Stimulated activated CD4-positive, alpha-beta T cell treated with anti-CD3 and anti-CD28 coated beads, Interleukin-1b, Interleukin-23, amount 100 ng/mL, for 24 hours (primary cell): ENCODE measurements around the gene BCAP31.

Experiments
- DNase-seq, 4 experiments: peaks; one replicate each; pipeline ENCODE4 v3.0.0-alpha.2; 2020; ENCODE audit warnings: low read depth in 4 of 4, low spot score in 1 of 4

The BCAP31 gene

DNA sequence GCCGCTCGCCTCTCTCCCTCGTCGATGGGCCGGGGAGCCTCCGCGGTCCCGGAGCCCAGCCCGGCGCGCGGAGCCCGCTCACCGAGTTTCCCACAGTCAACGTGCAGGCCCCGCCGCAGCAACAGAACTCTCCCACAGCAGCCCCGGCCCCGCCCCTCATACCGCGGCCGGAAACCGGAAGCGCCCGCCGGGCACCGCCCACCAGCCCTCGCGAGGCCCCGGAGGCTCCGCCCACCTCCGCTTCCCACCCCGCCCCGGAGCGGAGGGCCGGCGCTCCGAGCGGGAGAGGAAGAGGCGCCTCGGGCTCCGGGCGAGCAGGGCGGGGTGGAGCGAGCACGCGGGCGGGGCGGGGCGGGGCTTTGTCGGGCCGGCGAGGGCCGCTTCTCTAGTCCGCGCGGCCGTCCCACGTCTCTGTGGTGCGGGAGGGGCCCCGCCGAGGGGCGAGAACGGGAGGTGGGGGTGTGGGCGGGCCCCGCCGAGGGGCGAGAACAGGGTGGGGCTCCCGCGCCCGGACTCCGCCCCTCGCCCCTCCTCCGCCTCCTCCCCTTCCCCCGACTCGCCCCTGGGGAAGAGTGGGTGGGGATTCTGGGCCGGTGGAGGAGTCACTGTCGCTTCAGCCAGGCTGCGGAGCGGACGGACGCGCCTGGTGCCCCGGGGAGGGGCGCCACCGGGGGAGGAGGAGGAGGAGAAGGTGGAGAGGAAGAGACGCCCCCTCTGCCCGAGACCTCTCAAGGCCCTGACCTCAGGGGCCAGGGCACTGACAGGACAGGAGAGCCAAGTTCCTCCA is at the start of gene BCAP31, which contains the start of gene ABCD1:
BCAP31 (minus strand) TSS at position 136 of the 787 bp plus-strand sequence. CDS start 1,143 bp downstream, outside the sequence.
ABCD1 (plus strand) TSS at position 605 of the 787 bp plus-strand sequence. CDS start 411 bp downstream, outside the sequence.
- DNase-seq, result peak; percentile 64 to 80 (median 76)

DNA sequence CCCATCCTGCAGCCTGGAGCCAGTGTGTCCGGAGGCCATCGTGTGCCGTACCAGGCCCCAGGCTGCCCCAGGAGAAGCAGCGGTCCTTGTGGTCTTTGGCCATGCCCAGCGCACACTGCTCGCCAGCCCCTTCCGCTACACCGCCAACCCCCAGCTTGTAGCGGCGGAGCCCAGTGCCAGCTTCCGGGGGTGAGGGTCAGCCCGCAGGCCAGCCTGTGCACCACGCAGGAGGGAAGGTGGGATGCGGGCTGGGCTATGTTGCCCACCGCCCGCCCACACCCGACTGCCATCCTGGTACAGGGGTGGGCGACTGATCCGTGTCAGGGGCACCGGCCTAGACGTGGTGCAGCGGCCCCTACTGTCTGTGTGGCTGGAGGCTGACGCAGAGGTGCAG is 49.0 kb upstream of the BCAP31 start:
- no peak for DNase-seq

DNA sequence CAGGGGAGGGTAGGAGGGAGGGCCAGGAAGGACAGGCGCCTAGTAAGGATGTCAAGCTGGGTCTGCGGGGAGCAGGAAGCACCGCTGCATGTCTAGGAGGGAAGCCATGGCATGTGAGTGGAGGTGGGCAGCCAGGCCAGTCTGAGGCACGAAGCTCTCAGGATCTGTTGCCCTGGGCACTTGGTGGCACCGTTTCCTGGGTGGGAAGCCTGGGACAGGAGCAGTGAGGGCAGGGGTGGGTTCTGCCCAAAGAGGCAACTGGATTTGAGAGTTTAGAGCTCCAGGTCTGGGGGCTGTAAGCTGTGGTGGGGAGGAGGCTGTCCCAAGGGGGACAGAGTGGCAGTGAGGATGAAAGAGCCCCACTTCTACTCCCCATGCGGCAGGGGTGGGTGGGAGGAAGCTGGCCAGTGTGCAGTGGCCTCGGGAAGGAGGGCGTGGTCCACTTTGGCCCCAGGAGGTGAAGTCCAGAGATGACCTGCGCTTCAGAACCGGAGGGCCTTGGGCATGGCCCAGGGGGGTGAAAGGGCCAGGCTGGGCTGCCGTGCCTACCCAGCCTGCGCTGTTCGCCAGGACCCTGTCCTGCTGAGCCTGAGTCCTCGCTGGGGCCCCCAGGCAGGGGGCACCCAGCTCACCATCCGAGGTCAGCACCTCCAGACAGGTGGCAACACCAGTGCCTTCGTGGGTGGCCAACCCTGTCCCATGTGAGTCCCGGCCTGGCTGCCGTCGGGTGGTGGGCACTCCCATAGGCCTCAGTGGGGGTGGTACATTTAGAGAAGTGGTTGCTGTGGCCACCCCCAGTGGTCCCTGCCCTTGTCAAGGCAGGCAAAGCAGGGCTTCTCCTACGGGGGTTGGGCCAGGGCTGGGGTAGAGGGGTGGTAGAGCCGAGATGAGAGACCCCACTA is 48.4 kb upstream of the BCAP31 start:
- no peak for DNase-seq

DNA sequence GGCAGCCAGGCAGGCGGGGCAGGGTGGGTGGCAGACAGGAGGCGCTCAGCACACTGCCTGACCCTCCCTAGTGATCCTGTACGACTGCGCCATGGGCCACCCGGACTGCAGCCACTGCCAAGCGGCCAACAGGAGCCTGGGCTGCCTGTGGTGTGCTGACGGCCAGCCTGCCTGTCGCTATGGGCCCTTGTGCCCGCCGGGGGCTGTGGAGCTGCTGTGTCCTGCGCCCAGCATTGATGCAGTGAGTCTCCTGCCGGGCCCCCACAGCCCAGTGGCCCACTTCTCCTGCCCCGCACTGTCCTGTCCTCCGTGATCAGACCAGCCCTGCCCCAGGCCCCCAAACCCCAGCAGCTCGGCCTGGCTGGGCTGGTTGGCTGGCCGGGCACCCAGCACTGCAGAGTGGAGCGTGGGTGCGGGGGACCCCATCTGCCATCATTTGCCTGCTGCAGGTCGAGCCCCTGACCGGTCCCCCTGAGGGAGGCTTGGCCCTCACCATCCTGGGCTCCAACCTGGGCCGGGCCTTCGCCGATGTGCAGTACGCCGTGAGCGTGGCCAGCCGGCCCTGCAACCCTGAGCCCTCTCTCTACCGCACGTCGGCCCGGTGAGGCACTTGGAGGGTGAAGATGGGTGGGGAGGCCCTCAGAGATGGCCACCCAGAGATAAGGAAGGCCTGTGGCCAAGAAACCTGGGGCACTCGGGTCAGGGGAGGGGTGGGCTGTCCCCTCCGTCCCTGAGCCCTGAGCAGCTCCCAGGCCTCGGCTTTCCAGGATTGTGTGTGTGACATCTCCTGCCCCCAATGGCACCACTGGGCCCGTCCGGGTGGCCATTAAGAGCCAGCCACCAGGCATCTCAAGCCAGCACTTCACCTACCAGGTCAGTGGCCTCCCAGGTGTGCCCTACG is 47.5 kb upstream of the BCAP31 start:
- DNase-seq, result no peak

DNA sequence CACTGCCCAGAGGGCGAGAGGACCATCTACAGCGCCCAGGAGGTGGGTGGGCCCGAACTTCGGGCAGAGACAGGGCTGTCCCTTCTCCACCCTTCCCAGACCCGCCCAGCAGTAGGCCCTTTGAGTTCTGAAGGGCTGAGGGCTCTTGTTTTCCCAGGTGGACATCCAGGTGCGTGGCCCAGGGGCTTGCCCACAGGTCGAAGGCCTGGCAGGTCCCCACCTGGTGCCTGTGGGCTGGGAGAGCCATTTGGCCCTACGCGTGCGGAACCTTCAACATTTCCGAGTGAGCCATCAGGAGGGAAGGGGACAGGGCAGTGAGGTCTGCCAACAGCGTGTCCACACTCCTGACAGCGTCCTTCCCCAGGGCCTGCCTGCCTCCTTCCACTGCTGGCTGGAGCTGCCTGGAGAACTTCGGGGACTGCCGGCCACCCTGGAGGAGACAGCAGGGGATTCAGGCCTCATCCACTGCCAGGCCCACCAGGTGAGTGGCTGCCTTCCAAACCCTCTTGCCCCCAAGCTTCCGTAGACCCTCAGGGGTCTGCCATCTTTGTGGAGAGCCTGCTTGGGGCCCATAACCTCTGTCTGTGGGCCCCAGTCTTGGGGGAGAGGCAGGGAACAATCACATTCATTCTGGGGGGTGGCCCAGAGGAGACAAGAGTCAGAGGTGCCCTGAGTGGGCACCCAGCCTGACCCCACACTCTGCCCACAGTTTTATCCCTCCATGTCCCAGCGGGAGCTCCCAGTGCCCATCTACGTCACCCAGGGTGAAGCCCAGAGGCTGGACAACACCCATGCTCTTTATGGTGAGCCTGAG is 46.6 kb upstream of the BCAP31 start:
- no peak for DNase-seq

DNA sequence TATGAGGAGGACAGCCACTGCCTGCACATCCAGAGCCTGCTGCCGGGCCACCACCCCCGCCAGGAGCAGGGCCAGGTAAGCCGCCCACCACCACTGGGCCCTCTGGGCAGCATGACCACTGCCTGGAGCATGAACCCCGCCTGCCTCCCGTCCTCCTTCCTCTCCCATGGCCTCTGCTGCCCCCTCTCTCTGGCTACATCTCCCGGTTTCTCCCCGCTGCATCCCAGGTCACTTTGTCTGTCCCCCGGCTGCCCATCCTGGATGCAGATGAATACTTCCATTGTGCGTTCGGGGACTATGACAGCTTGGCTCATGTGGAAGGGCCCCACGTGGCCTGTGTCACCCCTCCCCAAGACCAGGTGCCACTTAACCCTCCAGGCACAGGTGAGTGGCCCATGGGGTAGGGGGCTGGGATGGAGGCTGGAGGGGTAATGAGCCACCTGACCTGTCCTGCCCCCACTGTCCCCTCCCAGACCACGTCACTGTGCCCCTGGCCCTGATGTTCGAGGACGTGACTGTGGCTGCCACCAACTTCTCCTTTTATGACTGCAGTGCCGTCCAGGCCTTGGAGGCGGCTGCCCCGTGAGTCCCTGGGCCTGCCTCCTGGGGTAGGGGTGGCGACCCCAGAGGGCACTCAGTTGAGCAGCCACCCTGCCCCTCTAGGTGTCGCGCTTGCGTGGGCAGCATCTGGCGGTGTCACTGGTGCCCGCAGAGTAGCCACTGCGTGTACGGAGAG is 45.8 kb upstream of the BCAP31 start:
- no peak for DNase-seq

DNA sequence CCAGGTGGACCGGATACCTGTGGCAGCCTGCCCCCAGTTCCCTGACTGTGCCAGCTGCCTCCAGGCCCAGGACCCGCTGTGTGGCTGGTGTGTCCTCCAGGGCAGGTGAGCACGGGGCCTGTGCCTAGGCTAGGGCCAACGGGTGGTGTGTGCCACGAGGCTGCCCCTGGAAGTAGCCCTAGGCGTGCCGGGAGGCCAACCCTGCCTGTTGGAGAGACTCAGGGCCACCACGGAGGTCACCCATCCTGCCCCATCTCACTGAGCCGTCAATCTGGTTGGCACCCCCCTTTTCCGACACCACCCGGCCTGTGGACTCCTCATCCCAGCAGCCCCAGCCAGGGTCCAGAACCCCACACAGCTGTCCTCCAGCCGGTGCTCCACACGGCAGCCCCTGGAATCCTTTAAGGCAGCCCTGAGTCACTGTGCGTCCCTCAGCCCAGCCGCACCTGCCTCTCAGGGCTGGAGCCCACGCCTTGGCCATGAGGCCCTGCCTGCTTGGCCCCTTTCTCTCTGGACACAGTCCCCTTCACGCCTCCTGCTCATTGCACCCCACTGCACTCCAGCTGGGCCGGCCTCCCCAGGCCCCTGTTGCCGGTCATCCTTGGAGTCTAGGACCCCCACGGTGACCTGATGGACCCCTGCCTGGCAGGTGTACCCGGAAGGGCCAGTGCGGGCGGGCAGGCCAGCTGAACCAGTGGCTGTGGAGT is 45.1 kb upstream of the BCAP31 start:
- DNase-seq, result no peak

DNA sequence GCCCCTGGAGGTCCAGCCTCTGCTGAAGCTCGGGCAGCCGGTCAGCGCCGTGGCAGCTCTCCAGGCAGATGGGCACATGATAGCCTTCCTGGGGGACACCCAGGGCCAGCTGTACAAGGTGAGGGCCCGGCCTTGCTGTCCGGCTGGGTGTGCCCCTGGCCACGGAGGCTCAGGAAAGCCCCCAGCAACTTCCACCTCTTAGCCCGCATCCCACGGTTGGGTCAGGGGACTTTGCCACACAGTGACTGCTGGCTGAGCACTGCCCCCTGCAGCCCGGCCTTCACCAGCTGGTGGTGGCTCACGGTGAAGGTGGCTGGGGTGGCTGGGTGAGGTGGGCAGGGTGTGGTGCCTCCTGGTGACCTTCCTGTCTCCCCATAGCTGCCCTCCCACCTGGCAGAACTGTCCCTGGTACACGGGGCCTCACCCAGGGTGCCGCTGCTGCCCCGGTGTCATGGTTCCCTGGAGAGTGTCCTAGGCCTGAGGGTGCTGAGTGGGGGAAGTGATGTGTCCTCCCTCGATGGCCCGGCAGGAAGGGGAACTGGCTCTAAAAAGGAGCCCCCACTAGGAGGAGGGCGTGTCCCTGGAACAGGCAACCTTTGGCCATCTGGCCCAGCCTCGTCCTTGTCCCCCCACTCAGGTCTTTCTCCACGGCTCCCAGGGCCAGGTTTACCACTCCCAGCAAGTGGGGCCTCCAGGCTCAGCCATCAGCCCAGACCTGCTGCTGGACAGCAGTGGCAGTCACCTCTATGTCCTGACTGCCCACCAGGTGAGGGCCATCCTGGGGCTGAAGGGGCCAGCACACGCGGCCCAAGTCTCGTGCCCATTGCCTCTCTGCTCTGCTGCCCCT is 44.3 kb upstream of the BCAP31 start:
- DNase-seq, result no peak

DNA sequence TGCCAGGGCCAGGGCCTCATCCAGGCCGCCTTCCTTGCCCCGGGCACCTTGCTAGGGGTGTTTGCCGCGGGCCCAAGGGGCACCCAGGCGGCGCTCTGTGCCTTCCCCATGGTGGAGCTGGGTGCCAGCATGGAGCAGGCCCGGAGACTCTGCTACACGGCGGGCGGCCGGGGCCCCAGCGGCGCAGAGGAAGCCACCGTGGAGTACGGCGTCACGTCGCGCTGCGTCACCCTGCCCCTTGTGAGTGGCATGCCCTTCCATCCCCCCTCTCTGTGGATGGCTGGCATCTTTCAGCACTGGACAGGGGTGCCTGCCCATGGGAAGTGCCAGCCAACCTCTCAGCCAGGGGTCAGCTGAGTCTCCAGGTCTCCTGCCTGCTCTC is 43.5 kb upstream of the BCAP31 start:
- no peak for DNase-seq

DNA sequence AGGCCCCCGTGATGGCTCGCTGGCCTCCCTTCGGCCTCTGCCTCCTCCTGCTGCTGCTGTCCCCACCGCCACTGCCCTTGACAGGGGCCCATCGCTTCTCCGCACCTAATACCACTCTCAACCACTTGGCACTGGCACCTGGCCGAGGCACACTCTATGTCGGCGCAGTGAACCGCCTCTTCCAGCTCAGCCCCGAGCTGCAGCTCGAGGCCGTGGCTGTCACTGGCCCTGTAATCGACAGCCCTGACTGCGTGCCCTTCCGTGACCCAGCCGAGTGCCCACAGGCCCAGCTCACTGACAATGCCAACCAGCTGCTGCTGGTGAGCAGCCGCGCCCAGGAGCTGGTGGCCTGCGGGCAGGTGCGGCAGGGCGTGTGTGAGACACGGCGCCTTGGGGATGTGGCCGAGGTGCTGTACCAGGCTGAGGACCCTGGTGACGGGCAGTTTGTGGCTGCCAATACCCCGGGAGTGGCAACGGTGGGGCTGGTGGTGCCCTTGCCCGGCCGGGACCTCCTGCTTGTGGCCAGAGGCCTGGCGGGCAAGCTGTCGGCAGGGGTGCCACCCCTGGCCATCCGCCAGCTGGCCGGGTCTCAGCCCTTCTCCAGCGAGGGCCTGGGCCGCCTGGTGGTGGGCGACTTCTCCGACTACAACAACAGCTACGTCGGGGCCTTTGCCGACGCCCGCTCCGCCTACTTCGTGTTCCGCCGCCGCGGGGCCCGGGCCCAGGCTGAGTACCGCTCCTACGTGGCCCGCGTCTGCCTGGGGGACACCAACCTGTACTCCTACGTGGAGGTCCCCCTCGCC is 42.9 kb upstream of the BCAP31 start:
- no peak for DNase-seq

DNA sequence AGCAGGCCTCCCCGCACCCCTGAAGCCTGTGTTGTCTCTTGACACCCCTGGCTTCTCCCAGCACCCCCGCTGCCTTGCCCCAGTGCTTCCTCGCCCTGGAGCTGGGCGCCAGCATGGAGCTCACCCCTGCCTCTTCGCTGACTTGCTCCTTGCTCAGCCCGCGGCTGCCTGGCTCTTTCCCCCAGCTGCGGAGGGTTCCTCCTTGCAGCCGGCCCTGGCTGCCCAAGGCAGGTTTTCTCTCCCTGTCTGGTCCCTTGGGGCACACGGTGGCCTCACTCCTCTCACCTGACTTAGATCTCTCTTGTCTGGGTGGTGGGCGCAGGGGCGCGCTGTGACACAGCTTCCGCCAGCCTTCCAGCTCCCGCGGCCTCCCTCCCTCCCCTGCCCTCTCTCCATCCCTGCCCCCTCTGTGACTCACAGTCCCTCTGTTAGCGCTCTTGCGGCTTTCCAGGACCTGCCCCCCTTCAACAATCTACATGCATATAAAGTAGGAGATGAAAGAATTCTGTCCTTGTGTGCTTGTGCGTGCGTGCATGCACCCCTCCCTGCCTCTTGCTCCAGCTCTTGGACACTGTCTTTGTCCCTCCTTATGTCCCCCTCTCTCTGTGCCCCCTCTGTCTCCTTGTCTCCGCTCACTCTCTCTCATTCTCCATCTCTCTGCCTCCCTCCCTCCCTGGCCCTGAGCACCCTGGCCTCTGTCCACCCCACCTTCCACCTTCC is 42.1 kb upstream of the BCAP31 start:
- DNase-seq, result peak in 1 of 4 experiments; percentile 21

DNA sequence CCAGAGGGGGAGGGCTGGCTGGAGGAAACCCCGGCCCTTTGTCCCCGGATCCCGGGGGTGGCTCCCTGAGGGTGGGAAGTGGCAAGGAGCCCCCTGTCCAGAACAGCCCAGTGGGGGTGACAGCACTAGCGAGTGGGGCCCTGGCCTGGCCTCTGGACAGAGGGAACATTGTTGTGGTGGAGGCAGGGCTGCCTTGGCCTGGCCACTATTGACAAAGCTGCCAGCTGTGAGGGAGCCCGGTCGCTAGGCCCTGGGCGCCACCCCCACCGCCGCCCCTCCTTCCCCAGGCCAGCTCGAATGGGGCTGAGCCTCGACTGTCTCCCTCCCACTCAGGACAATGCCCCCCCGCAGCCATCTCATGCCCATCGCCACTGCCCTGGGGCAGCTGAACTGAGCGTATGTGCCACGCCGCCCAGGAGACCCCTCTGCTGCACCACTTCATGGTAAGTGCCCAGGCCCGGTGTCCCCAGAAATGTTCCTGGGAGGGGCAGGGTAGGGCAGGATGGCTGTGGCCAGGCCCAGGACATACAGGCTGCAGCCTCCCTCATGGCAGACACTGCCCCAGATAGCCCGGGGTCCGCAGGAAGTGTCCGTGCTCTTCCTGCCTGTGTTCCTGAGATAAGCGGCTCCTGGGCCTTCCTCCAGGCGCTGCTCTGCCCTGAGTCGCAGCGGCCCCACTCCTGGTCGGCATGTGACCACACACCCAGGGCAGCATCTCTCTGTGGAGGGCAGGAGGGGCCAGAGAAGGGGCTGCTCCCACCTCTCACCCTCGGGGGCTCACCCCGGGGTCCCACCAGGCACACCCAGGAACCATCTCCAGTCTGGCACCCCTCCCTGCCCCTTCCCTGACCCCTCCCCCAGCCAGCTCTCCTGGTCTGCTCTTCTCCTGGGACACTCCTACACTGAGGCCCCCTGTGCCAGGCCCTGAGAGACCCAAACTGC is 41.2 kb upstream of the BCAP31 start:
- DNase-seq, result no peak

DNA sequence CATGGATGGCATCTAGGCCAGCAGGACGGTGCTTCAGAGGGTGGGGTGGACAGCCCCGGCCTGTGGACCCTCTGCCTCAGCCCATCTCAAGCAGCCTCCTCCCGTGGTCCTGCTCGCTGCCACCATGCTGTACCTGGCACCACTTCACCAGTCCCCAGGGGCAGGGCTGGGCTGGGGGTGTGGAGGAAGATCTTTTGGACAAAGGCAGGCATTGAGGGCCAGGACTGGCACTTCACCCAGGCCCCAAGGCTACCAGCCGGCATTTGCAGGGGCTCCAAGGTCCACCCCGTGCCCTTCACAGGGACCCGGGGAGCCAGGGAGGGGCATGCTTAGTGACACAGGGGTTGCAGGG is 40.6 kb upstream of the BCAP31 start:
- DNase-seq, result no peak

DNA sequence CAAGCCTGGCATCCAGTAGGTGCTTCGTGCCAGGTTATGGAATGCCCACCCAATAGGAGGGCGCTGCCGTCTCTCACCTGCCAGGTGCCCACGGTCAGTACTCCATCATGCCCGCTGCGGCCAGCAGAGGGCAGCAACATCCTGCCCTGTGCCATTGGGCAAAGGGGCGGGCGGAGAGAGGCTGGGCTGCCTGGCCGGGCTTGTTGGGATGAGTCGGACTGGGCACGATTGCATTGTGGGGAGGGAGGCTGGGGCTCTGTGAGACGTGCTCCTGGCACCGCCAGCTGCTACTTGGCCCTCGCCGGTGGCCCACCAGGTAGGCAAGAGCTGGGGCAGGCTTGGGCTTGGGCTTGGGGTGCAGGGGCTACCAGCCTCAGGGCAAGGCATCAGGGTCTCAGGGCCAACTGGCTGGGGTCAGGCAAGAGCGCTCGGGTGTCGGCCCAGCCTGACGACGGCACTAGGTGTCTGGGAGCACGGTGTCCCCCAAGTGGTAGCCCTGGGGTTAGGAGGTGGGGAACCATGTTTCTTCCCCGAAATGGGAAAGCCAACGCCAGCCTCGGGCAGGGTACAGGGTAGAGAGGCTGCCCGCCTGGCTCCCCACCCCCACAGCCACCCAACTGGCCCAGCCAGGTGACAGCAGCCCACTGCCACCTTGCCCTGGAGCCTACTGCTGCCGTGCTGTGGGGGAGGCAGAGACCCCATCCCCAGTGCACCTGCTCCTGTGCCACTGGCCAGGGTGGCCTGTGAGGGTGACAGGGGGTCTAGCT is 40.0 kb upstream of the BCAP31 start, which contains the start of gene PLXNB3:
PLXNB3 (plus strand) TSS at position 261 of the 767 bp plus-strand sequence. CDS start 1,287 bp downstream, outside the sequence.
- DNase-seq, result peak; percentile 40 to 57 (median 49)
